Keratinocyte (primary cell): ENCODE results near the gene SCYGR3. TPM values are rescaled to one million over a fixed set of nuclear protein-coding genes. Genes with fewer than 3 reads are reported as not detected.

Experiments
- DNase-seq: peaks from one replicate; pipeline ENCODE4 v3.0.0-alpha.2; 2011; ENCODE audit warnings: low read depth, missing footprints, low spot score
- FAIRE-seq: peaks from 2 replicates; lab custom pipeline; 2011; peaks lifted over from hg19 to GRCh38; lab: Jason Lieb, UNC
- H2AFZ ChIP-seq: 2 replicates; pipeline ENCODE4 v1.6.0; 2012; ENCODE audit warnings: low read length, control low read depth, inconsistent platforms; ENCODE audit not compliant: control insufficient read depth
- H3K27ac ChIP-seq: 2 replicates; pipeline ENCODE4 v1.5.1; 2011; ENCODE audit warnings: low read length; ENCODE audit not compliant: control insufficient read depth, insufficient read depth
- H3K27me3 ChIP-seq: 3 replicates; pipeline ENCODE4 v1.6.0; 2011; ENCODE audit warnings: low read length; ENCODE audit not compliant: control insufficient read depth, insufficient read depth; ENCODE audit errors: extremely low read depth
- H3K36me3 ChIP-seq, 2 experiments: 2 replicates in 1 of 2; 3 replicates in 1 of 2; pipeline ENCODE4 v1.5.1; 2011; ENCODE audit warnings: low read length in 2 of 2, mild to moderate bottlenecking in 1 of 2; ENCODE audit not compliant: control insufficient read depth in 2 of 2, insufficient read depth in 2 of 2; ENCODE audit errors: extremely low read depth in 1 of 2
- H3K4me1 ChIP-seq: 3 replicates; pipeline ENCODE4 v1.5.1; 2011; ENCODE audit warnings: low read length; ENCODE audit not compliant: control insufficient read depth, insufficient read depth; ENCODE audit errors: extremely low read depth
- H3K4me2 ChIP-seq: 3 replicates; pipeline ENCODE4 v1.6.0; 2011; ENCODE audit warnings: low read depth, low read length; ENCODE audit not compliant: control insufficient read depth, insufficient read depth; ENCODE audit errors: extremely low read depth
- H3K4me3 ChIP-seq, 3 experiments: fragments of 200-600 bp in 1 of 3; sonication (generic) in 1 of 3; 2 replicates in 2 of 3; 3 replicates in 1 of 3; pipeline ENCODE4 v1.5.1; 2011 to 2016; ENCODE audit warnings: low read length in 3 of 3, mild to moderate bottlenecking in 3 of 3, control low read depth in 2 of 3, inconsistent platforms in 1 of 3, low read depth in 1 of 3, mixed read lengths in 1 of 3, mixed run types in 1 of 3, moderate library complexity in 1 of 3; ENCODE audit not compliant: control insufficient read depth in 2 of 3, insufficient read depth in 2 of 3; ENCODE audit errors: extremely low read depth in 1 of 3
- H3K79me2 ChIP-seq: 2 replicates; pipeline ENCODE4 v1.6.0; 2012; ENCODE audit warnings: low read length; ENCODE audit not compliant: control insufficient read depth, insufficient read depth
- H3K9ac ChIP-seq: 3 replicates; pipeline ENCODE4 v1.6.0; 2011; ENCODE audit warnings: low read length; ENCODE audit not compliant: control insufficient read depth, insufficient read depth; ENCODE audit errors: extremely low read depth
- H3K9me1 ChIP-seq: 3 replicates; pipeline ENCODE4 v1.6.0; 2011; ENCODE audit warnings: low read length; ENCODE audit not compliant: control insufficient read depth, insufficient read depth; ENCODE audit errors: extremely low read depth
- H3K9me3 ChIP-seq: 2 replicates; pipeline ENCODE4 v1.5.1; 2012; ENCODE audit warnings: low read depth, low read length; ENCODE audit not compliant: control insufficient read depth
- H4K20me1 ChIP-seq: 3 replicates; pipeline ENCODE4 v1.6.0; 2011; ENCODE audit warnings: low read length; ENCODE audit not compliant: control insufficient read depth, insufficient read depth; ENCODE audit errors: extremely low read depth
- CTCF ChIP-seq, 3 experiments: IDR thresholded peaks in 1 of 3; conservative IDR thresholded peaks in 1 of 3; optimal IDR thresholded peaks in 1 of 3; 2 replicates in 2 of 3; 3 replicates in 1 of 3; pipeline versions ENCODE3 to v1.5.1; 2011; ENCODE audit warnings: low read length in 3 of 3, mild to moderate bottlenecking in 3 of 3, moderate library complexity in 2 of 3, control low read depth in 1 of 3, inconsistent platforms in 1 of 3; ENCODE audit not compliant: insufficient read depth in 2 of 3; ENCODE audit errors: extremely low read depth in 1 of 3
- EZH2 ChIP-seq: IDR thresholded peaks from one replicate; pipeline ENCODE4 v1.6.1; 2012; ENCODE audit warnings: inconsistent platforms, mild to moderate bottlenecking, low read length, moderate library complexity
- dilution Hi-C: fragments of 300-500 bp; cut with MboI; formaldehyde crosslinking; loops from one replicate; pipeline ENCODE4 v1.7.0; 2020; ENCODE audit warnings: low sequenced_read_pairs; ENCODE audit not compliant: extremely low pct_ligation_motif_present
- polyA plus RNA-seq, 5 experiments: library from polyadenylated mRNA; depleted of rRNA in 3 of 5; stranded (reverse) in 3 of 5; stranded (forward) in 1 of 5; unstranded in 1 of 5; fragments of >200 nt; gene quantifications; 1 replicate in 1 of 5; 2 replicates in 3 of 5; 3 replicates in 1 of 5; pipeline versions ENCODE4 v1.2.1 to v1.2.3, GENCODE V29; 2011 to 2012; ENCODE audit warnings: missing spikeins in 2 of 5, low read depth in 1 of 5, low replicate concordance in 1 of 5

SCYGR3 gene
- polyA plus RNA-seq, 1 donor (not counting 4 experiments of a cell fraction or from before 2014, with no cell fraction given) = not detected

DNA sequence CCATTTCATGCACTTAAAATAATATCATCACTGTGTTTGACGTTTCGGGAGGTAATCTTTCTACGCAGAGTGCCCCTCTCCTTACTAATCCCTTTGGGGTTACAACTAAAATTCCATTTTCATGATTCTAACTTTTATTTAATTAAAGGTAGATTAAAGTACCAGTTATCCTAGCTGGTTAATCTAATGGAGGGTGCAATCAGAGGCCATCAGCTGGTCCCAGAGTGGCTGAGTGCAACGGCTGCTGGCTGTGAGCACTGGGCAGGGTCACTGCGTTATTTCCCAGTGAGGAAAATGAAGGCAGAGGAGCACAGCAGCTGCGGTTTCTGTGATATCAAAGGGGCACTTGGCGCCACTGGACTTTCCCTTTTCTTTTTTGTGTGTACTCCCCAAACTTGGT lies 14.8 kb upstream of the SCYGR3 start:
- Histone ChIP-seq H3K4me1 (no peaks in the 10 kb centered on the region), H3K27me3 (no peaks in the 10 kb centered on the region), H3K4me3 (no peak overlapping the region), H3K27ac (no peak overlapping the region), H3K4me2 (no peak overlapping the region), H3K79me2 (no peaks in the 10 kb centered on the region), H3K36me3 (no peaks in the 10 kb centered on the region), H3K9me1 (no peaks in the 10 kb centered on the region), H2AFZ (no peak overlapping the region), H3K9ac (no peak overlapping the region), H3K9me3 (no peaks in the 10 kb centered on the region), H4K20me1 (no peaks in the 10 kb centered on the region)
- FAIRE-seq (no peak), DNase-seq (no peak)
- TF ChIP-seq CTCF (optimal IDR thresholded peaks at IDR 0.05 in 1 of 3, IDR thresholded peaks at IDR 0.05 in 1 of 3, conservative IDR thresholded peaks at IDR 0.05 in 1 of 3; ENCODE audit: extremely low read depth in 1 of 3, insufficient read depth in 2 of 3, low read length in 3 of 3) = no peak
- no peak for TF ChIP-seq EZH2
- dilution Hi-C loops = no loop called here

GRCh38 chr2:227627769-227628168 lies 13.1 kb upstream of the SCYGR3 start:
- dilution Hi-C loops = no loop called here
- Histone ChIP-seq H3K4me3 (no peak overlapping the region), H3K9me1 (no peaks in the 10 kb centered on the region), H2AFZ (no peak overlapping the region), H3K27ac (no peak overlapping the region), H3K79me2 (no peaks in the 10 kb centered on the region), H3K9me3 (peaks cover 1% of the 10 kb centered on the region), H4K20me1 (no peaks in the 10 kb centered on the region), H3K27me3 (no peaks in the 10 kb centered on the region), H3K4me2 (no peak overlapping the region), H3K4me1 (peaks cover 7% of the 10 kb centered on the region), H3K36me3 (no peaks in the 10 kb centered on the region), H3K9ac (no peak overlapping the region)
- FAIRE-seq = no peak
- no peak for DNase-seq
- TF ChIP-seq EZH2 (no peak), CTCF (optimal IDR thresholded peaks at IDR 0.05 in 1 of 3, IDR thresholded peaks at IDR 0.05 in 1 of 3, conservative IDR thresholded peaks at IDR 0.05 in 1 of 3; ENCODE audit: extremely low read depth in 1 of 3, insufficient read depth in 2 of 3, low read length in 3 of 3) (no peak)
